NCI-H1930 (cell line): Measurements from ENCODE around the gene SVEP1.

Experiments
- DNase-seq, 2 experiments: peaks; one replicate each; lab custom pipeline; 2025; lab: John Stamatoyannopoulos, UW

SVEP1 gene

DNA sequence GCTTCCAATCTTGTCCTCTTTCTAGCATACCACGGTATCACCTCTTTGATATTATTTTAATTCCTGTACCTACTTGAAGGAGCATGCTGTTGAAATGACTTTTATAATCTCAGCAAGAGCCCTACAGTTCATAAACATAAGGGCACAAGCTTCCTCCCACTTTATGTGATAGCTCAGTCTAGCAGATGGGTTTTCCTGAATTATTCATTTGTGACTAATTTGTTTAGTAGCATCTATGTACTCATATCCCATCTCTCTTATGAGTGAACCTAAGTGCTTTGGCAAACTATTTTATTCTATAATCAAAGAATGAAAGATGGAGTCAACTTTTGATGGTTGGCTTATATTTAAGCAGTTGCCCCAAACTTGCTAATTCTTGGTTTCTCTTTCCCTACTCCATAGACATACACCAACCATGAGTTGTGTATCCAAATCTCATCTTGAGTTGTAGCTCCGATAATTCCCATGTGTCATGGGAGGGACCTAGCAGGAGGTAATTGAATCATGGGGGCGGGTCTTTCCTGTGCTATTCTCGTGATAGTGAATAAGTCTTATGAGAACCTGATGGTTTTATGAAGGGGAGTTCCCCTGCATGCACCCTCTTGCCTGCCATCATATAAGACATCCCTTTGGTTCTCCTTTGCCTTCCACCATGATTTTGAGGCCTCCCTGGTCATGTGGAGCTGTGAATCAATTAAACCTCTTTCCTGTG is 259.6 kb downstream of the SVEP1 start:
- DNase-seq, result no peak

DNA sequence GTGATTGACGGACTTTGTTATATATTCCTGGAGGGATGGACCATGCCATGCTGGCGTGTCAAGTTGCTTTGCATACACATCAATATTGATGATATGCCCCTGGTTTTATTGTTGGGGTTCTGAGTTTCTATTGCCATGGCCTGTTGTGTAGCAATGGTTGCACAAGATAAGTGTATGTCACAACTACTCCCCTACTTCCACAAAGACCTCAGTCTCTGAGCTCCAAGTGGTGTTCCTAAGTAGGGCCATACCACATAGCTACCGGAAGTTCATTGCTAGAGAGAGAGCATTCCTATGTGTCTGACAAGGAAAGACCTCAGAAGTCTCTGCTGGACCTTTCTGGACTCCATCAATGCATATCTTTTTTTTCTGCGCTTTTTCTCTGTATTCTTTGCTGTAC is 261.6 kb downstream of the SVEP1 start:
- no peak for DNase-seq

DNA sequence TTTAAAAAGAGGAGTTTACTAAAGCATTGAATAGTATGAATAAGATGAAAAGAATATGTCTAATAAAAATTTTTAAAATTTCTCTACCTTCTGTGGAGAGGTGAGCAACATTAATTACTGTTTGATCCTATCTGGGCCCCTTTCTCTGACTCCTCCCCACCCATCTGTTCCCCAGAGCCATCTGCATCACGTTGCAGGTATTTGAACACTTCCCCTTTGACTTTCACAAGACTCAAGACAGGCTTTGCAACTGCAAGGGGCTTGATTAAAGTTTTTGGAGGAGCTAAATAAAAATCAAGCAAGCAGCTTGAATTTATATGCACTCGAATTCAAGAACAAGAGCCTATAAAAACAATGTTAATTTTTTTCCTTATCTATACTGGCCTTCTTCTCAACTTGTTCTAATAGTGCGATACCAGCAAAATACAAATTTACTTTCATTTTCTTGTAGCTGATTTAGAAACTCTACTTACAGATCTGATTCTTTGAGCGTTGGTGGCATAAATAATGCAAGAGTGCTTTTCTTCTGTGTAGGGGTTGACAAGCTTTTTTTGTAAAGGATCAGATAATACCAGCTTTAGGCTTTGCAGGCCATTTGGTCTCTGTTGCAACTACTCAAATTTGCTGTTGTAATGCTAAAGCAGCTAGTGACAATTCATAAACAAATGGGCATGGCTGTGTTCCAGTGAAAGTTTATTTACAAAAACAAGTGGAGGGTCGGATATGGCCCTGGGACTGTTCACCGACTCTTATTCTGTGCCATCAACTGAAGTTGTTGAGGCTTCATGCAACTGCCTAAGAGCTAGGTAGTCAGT is 263.1 kb downstream of the SVEP1 start:
- DNase-seq, result no peak
